Mucosa of rectum (tissue), 2 donors: ENCODE data around the gene DCTPP1.
A peak's percentile ranks its signal among the peaks of the same experiment; 100 is the strongest.

Experiments
- H3K27ac ChIP-seq, 2 donors: one replicate each; pipeline ENCODE4 v1.7.0; 2013; ENCODE audit warnings: inconsistent platforms in 2 of 2, low read depth in 2 of 2, low read length in 2 of 2
- H3K27me3 ChIP-seq, 2 donors: one replicate each; pipeline ENCODE4 v1.7.0; 2013; ENCODE audit warnings: low read length in 2 of 2; ENCODE audit not compliant: control insufficient read depth in 2 of 2, insufficient read depth in 2 of 2
- H3K36me3 ChIP-seq, 2 donors: one replicate each; pipeline ENCODE4 v1.7.0; 2013; ENCODE audit warnings: low read length in 2 of 2; ENCODE audit not compliant: control insufficient read depth in 2 of 2, insufficient read depth in 2 of 2
- H3K4me1 ChIP-seq, 2 donors: one replicate each; pipeline ENCODE4 v1.7.0; 2013; ENCODE audit warnings: low read length in 2 of 2, mild to moderate bottlenecking in 1 of 2; ENCODE audit not compliant: control insufficient read depth in 2 of 2, insufficient read depth in 2 of 2
- H3K4me3 ChIP-seq, 2 donors: one replicate each; pipeline ENCODE4 v1.7.0; 2013; ENCODE audit warnings: low read length in 2 of 2
- H3K9ac ChIP-seq, 2 donors: one replicate each; pipeline ENCODE4 v1.7.0; 2013; ENCODE audit warnings: low read length in 2 of 2, low read depth in 1 of 2, mild to moderate bottlenecking in 1 of 2
- H3K9me3 ChIP-seq, 2 donors: one replicate each; pipeline ENCODE4 v1.7.0; 2013; ENCODE audit warnings: low read length in 2 of 2; ENCODE audit not compliant: control insufficient read depth in 2 of 2
- donor health status: healthy.
- donor health status: Normal muscosa, but diverticular disease.

The DCTPP1 gene

DNA sequence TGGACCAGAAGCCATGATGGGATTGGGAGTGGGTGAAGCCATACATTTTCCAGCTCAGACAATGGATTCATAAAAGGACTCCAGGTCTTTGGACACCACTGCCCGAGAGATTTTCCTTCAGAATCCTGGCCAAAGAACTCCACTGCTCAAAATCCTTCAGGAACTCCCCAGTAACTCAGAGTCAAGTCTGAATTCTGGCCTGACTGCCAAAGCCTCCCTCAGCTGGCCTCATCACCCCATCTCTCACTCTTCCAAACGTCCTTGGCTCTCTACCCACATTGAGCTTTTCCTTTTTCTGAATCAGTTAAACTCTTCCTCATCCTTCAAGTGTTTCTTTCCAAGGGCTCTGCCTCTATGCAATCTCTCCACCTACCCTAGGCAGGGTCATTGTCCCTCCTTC is 46.3 kb downstream of the DCTPP1 start:
- no peak overlapping the region for H3K27ac ChIP-seq
- H3K4me3 ChIP-seq, result no peak overlapping the region
- no peak overlapping the region for H3K9ac ChIP-seq
- no peaks in the 10 kb centered on the region for H3K9me3 ChIP-seq
- no peaks in the 10 kb centered on the region for H3K36me3 ChIP-seq
- H3K4me1 ChIP-seq, result peaks cover 7 to 8% of the 10 kb centered on the region in 2 donors
- H3K27me3 ChIP-seq, result no peaks in the 10 kb centered on the region

DNA sequence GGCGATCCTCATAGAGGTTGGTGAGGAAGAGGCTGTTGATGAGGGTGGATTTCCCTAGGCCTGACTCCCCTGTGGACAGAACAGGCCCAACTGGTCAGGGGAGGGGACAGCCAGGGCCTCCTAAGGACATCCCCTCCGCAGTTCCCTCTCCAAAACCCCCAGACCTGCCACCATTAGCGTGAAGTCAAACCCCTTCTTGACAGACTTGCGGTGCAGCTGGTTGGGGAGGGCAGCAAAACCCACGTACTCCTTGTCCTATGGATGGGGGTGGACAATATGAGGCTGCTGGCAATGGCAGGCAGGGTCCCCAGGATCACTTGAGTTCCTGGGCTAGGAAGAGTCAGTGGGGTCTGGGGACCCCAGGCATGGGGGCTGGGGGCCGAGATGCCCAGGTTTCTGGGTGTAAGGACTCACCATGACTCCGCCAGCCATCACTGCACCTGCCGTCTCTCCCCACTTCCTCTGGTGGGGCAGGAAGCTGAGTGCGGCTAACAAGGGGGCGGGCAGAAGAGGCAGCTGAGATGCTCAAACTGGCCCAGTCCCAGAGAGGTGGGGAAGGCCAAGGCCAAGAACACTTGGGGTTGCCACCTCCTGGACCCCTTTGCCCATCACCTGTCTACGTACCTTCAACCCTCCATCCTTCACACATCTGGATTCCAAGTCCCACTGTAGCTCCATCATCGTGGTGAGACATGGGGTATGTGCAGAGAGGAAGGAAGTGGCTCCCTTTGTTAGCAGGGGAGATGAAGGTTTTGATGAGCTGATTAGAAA is 47.5 kb downstream of the DCTPP1 start, which contains the start of gene SEPTIN1:
SEPTIN1 (minus strand) TSS at position 451 of the 771 bp plus-strand sequence; CDS start at position 432, 19 bp downstream.
- Histone ChIP-seq H3K27ac (peak within 1 kb of the TSS in 1 of 2 donors; percentile 18), H3K36me3 (no peaks in the 10 kb centered on the region), H3K4me1 (peaks cover 12% of the 10 kb centered on the region in 2 donors), H3K4me3 (peak within 1 kb of the TSS; percentile 14 to 68), H3K9ac (peak within 1 kb of the TSS in 1 of 2 donors; percentile 35), H3K27me3 (no peaks in the 10 kb centered on the region), H3K9me3 (no peaks in the 10 kb centered on the region)

DNA sequence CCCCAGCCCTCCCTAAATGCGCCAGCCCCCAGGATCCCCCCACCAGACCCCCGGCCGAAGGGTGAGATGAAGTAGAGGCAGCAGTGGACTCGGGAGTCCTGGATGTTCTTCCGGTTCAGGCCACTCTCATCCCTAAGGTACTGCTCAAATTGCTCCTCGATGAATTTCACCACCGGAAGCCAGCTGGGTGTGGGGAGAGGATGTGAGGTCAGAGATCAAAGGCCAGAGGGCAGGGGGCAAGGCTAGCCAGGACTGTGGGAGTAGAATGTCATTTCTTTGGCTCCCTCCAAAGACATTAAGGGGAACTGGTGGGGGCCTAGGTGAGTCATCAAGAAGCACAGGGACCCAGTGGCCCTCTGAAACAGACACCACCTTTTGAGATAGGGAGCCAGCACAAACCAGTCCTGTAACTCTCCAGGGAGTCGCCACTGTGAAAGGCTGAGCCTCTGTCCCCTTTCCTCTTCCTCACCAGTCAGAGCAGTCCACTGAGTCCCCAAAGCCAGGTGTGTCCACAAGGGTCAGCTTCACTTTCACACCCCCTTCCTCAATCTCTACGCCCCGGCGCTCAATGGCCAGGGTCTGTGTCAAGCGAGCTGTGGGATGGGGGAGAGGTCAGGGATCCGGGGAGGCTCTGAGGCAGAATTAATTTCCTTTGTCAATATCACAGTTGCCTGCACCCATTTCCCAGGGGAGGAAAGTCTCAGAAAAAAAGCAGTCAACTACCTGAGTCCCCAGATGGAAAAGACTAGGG is 48.4 kb downstream of the DCTPP1 start:
- H3K27ac ChIP-seq, result peak overlapping the region in 1 of 2 donors; percentile 18

DNA sequence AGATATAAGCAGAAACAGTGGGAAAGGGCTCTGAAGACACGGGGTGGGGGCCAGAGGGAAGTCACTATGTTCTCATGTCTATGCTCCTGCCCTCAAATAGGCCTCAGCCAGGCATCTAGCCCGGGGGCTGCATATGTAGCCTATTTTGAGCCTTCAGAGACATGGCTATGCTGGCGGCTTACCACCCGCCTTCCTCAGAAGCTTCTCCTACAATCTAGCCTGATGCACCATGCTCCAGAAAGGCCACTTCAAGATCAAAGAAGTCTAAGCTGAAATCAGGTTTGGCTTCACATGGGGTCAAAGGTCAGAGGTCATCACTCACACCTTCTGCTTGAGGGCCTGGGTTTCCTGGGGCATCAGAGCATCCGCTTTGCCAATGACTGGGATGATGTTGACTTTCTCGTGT is 49.0 kb downstream of the DCTPP1 start:
- Histone ChIP-seq H3K27ac (no peak overlapping the region), H3K36me3 (no peaks in the 10 kb centered on the region), H3K27me3 (no peaks in the 10 kb centered on the region), H3K4me3 (no peak overlapping the region), H3K9me3 (no peaks in the 10 kb centered on the region), H3K9ac (no peak overlapping the region), H3K4me1 (peaks cover 16% of the 10 kb centered on the region in 2 donors)

More for the DNA sequence above, 48.4 kb downstream of the DCTPP1 start:
- no peaks in the 10 kb centered on the region for H3K27me3 ChIP-seq
- peak overlapping the region in 1 of 2 donors; percentile 68 for H3K4me3 ChIP-seq
- H3K36me3 ChIP-seq, result no peaks in the 10 kb centered on the region
- peak overlapping the region in 1 of 2 donors; percentile 35 for H3K9ac ChIP-seq
- H3K4me1 ChIP-seq, result peaks cover 16% of the 10 kb centered on the region in 2 donors
- H3K9me3 ChIP-seq, result no peaks in the 10 kb centered on the region

DNA sequence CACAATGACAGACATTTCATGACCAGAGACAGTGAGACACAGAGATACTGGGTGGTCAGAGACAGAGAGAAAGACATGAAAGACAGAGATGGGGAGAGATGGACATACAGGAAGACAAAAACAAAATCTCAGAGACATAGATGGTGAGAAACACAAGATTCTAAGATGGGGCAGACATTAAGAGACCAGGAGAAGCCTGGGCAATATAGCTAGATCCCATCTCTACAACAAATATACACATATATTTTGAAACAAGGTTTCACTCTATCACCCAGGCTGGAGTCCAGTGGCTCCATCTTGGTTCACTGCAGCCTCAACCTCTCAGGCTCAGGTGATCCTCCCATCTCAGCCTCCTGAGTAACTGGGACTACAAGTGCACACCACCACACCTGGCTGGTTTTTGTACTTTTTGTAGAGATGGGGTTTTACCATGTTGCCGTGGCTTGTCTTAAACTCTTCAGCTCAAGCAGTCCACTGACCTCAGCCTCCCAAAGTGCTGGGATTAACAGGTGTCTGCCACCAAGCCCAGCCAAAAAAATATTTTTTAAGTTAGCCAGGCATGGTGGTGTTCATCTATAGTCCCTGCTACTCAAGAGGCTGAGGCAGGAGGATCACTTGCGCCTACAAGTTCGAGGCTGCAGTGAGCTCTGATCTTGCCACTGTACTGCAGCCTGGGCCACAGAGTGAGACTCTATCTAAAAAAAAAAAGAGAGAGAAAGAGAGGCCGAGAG is 49.6 kb downstream of the DCTPP1 start:
- Histone ChIP-seq H3K4me1 (peaks cover 16% of the 10 kb centered on the region in 2 donors), H3K9ac (no peak overlapping the region), H3K9me3 (no peaks in the 10 kb centered on the region), H3K27me3 (no peaks in the 10 kb centered on the region), H3K27ac (no peak overlapping the region), H3K36me3 (no peaks in the 10 kb centered on the region), H3K4me3 (no peak overlapping the region)

DNA sequence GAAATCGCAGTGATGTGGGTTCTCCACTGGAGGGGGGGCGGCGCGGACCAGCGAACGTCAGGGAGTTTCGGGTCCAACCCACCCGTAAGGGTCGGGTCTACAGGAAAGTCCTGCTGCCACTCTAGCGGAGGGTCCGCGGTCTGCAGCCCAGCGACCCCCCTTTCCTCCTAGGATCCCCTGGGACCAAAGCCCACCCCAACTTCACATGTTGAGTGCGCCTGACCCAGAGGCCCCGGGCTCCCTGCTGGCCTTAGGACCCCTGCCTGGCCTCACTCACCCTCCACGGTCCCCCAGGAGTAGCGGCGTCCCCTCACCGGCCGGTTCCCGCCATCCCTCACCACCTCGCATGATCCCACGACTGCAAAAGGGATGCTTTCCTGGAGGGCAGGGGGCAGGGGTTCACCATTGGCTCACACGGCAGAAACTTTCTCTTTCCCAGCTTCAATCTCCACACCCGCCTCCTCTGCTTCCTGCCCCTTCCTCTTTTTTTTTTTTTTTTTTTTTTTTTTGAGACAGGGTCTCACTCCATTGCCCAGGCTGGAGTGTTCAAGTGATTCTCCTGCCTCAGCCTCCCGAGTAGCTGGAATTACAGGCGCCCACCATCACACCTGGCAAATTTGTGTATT is 50.6 kb downstream of the DCTPP1 start:
- Histone ChIP-seq H3K9me3 (no peaks in the 10 kb centered on the region), H3K27me3 (no peaks in the 10 kb centered on the region), H3K27ac (peak overlapping the region; percentile 99 to 100), H3K9ac (peak overlapping the region; percentile 61 to 93), H3K36me3 (no peaks in the 10 kb centered on the region), H3K4me3 (peak overlapping the region; percentile 83 to 92), H3K4me1 (peaks cover 16% of the 10 kb centered on the region in 2 donors)

DNA sequence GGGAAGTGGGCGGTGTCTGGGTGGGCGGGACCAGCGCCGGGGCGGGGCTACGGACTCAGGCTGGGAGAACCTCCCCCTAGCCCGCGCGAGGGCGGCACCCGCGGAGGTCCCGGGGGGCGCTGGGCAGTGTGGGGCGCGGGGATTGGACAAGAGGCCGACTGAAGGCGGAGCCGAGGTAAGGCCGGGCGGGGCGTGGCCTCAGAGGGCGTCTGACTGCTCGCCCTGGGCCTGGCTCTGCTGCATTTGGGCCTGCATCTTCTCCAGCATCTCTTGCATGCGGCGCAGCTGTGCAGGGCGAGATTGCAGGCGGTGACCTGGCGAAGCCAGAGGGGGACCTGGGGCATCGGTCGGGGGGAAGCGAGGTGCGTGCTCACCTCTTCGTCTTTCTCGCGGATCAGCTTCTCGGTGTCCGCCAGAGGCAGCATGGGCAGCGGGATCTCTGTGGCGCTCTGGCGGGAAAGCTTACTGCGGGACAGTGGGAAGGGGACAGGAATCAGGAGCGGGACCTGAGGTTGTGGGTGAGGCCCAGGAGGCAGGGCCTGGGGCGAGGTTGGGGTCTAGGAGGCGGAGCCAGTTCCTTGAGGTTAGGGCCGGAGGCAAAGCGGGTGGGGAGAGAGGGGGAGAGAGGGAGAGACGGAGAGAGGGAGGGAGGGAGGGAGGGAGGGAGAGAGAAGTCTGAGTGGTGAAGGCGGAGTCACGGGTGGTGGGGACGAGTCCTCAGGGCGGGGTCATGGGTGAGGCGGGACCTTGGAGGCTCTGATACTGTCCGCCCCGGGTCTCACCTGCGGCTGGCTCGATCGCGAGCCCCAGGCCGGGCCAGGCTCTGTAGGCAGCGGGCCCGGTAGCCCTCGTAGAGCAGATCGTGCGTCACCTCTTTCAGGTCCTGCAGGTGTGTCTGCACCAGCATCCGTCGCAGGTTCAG is 51.3 kb downstream of the DCTPP1 start:
- peak overlapping the region; percentile 83 to 92 for H3K4me3 ChIP-seq
- H3K27ac ChIP-seq, result peak overlapping the region; percentile 100
- peaks cover 16% of the 10 kb centered on the region in 2 donors for H3K4me1 ChIP-seq
- no peaks in the 10 kb centered on the region for H3K36me3 ChIP-seq
- H3K9ac ChIP-seq, result peak overlapping the region; percentile 86 to 94
- no peaks in the 10 kb centered on the region for H3K27me3 ChIP-seq
- H3K9me3 ChIP-seq, result no peaks in the 10 kb centered on the region

DNA sequence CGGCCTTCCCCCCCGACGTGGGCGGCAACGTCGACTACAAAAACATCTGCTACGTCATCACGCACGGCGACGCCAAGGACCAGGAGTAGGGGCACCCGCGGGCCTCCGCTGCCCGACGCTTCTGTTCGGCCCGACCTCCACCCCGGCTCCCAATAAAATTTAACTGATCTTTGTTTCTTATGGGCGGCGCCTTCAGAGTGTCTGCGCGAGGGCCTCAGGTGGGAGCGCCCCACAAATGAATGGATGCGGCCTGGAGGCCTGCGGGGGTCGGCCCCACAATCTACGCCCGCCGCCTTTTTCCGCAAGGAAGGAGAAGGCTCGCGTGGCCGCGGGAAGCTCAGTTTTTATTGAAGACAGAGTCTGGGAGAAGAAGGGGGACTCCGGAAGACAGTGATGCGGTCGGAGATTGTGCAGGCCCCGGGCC is 52.0 kb downstream of the DCTPP1 start:
- peak overlapping the region; percentile 92 to 94 for H3K9ac ChIP-seq
- no peaks in the 10 kb centered on the region for H3K9me3 ChIP-seq
- peaks cover 16% of the 10 kb centered on the region in 2 donors for H3K4me1 ChIP-seq
- H3K27me3 ChIP-seq, result no peaks in the 10 kb centered on the region
- H3K4me3 ChIP-seq, result peak overlapping the region; percentile 77 to 82
- H3K27ac ChIP-seq, result peak overlapping the region; percentile 100
- no peaks in the 10 kb centered on the region for H3K36me3 ChIP-seq
